Measurements from ENCODE around the gene ATP8B3. TPM values are rescaled to one million over a fixed set of nuclear protein-coding genes. Genes with fewer than 3 reads are reported as not detected.
"Not testable (repeated sequence)": the region's sequence is repeated elsewhere in the genome, so short reads cannot be mapped to it uniquely, and the experiment has no call there.

ATP8B3 gene
- total RNA-seq, 1 donor from 2014 or later, result 0.96 TPM

GRCh38 chr19:1761528-1762242 is 50.4 kb downstream of the ATP8B3 start:
- H3K4me3 ChIP-seq (ENCODE audit: low read depth, low read length), result no peak overlapping the region
- no peaks in the 10 kb centered on the region for H3K36me3 ChIP-seq (ENCODE audit: control insufficient read depth, insufficient read depth, low read length)
- peaks cover 96% of the 10 kb centered on the region for H3K27me3 ChIP-seq (ENCODE audit: control insufficient read depth, insufficient read depth, low read length)
- DNase-seq (ENCODE audit: low read depth), result no peak
- TF ChIP-seq, protein P1, sequence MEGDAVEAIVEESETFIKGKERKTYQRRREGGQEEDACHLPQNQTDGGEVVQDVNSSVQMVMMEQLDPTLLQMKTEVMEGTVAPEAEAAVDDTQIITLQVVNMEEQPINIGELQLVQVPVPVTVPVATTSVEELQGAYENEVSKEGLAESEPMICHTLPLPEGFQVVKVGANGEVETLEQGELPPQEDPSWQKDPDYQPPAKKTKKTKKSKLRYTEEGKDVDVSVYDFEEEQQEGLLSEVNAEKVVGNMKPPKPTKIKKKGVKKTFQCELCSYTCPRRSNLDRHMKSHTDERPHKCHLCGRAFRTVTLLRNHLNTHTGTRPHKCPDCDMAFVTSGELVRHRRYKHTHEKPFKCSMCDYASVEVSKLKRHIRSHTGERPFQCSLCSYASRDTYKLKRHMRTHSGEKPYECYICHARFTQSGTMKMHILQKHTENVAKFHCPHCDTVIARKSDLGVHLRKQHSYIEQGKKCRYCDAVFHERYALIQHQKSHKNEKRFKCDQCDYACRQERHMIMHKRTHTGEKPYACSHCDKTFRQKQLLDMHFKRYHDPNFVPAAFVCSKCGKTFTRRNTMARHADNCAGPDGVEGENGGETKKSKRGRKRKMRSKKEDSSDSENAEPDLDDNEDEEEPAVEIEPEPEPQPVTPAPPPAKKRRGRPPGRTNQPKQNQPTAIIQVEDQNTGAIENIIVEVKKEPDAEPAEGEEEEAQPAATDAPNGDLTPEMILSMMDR (IDR thresholded peaks at IDR 0.05; ENCODE audit: insufficient read depth, low read length, poor library complexity, severe bottlenecking), result no peak

DNA sequence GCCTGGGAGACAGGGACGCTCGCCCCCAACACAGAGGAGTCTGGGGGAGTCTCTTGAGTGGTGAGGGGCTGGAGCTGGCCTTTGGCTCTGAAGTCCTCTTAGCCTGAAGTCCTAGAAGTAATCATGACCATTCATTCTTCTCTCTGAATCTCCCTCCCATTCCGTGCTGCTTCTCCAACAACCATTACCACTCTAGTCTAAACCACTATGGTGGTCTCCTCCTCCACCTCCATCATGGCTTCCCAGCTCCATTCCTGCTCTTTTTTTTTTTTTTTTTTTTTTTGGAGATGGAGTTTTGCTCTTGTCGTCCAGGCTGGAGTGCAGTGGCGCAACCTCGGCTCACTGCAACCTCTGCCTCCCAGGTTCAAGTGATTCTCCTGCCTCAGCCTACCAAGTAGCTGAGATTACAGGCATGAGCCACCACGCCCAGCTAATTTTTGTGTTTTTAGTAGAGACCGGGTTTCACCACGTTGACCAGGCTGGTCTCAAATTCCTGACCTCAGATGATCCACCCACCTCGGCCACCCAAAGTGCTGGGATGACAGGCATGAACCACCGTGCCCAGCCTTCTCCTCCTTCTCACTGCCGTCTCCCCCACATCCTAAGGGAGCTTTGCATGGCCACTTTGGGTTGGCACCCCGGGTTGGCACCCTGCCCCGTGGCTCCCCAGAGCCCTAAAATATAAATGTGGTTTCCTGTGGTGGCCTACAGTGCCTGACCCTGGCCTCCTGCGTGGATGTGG is 51.1 kb downstream of the ATP8B3 start:
- H3K4me3 ChIP-seq (ENCODE audit: low read depth, low read length); DNase-seq (ENCODE audit: low read depth); H3K36me3 ChIP-seq (ENCODE audit: control insufficient read depth, insufficient read depth, low read length): not testable (repeated sequence)
- peaks cover 96% of the 10 kb centered on the region for H3K27me3 ChIP-seq (ENCODE audit: control insufficient read depth, insufficient read depth, low read length)

DNA sequence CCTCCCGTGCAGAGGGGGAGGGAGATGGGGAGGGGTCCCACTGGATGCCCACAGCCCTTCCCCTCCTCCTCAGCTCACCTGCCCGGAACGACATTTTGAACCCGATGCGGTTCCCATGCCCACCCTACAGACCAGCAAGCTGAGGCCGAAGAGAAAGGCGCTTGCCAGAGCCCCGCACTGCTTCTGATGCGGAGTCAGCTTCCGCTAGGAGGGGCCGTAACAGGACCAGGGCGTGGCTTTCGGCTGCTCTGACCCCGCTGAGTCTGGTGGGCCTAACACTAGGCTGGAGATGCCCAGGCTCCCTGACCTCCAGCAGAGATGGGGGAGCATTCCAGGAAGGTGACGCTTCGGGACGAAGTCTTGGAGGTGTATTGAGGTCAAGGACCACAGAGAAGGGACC is 52.1 kb downstream of the ATP8B3 start:
- H3K36me3 ChIP-seq (ENCODE audit: control insufficient read depth, insufficient read depth, low read length), result no peaks in the 10 kb centered on the region
- no peak for DNase-seq (ENCODE audit: low read depth)
- TF ChIP-seq, protein P1 (IDR thresholded peaks at IDR 0.05; ENCODE audit: insufficient read depth, low read length, poor library complexity, severe bottlenecking), result no peak
- H3K27me3 ChIP-seq (ENCODE audit: control insufficient read depth, insufficient read depth, low read length), result peaks cover 96% of the 10 kb centered on the region
- H3K4me3 ChIP-seq (ENCODE audit: low read depth, low read length), result no peak overlapping the region

GRCh38 chr19:1758959-1759903 is 52.8 kb downstream of the ATP8B3 start:
- H3K27me3 ChIP-seq (ENCODE audit: control insufficient read depth, insufficient read depth, low read length), result peaks cover 95% of the 10 kb centered on the region
- TF ChIP-seq, protein P1 (IDR thresholded peaks at IDR 0.05; ENCODE audit: insufficient read depth, low read length, poor library complexity, severe bottlenecking), result no peak
- no peak overlapping the region for H3K4me3 ChIP-seq (ENCODE audit: low read depth, low read length)
- no peaks in the 10 kb centered on the region for H3K36me3 ChIP-seq (ENCODE audit: control insufficient read depth, insufficient read depth, low read length)
- DNase-seq (ENCODE audit: low read depth), result no peak

GRCh38 chr19:1758231-1758577 is 53.9 kb downstream of the ATP8B3 start:
- no peak for DNase-seq (ENCODE audit: low read depth)
- Histone ChIP-seq H3K27me3 (ENCODE audit: control insufficient read depth, insufficient read depth, low read length) (peaks cover 85% of the 10 kb centered on the region), H3K4me3 (ENCODE audit: low read depth, low read length) (no peak overlapping the region), H3K36me3 (ENCODE audit: control insufficient read depth, insufficient read depth, low read length) (no peaks in the 10 kb centered on the region)
- TF ChIP-seq, protein P1 (IDR thresholded peaks at IDR 0.05; ENCODE audit: insufficient read depth, low read length, poor library complexity, severe bottlenecking), result no peak

Measured in kidney epithelial cell (primary cell).